Testis (tissue), 2 donors: ENCODE results near the gene AHR.

Experiments
- CTCF ChIP-seq, 3 experiments: fragments of 450-650 bp in 2 of 3; fragments of 200-600 bp in 1 of 3; sonication (generic) in 1 of 3; IDR thresholded peaks; one replicate each; pipeline ENCODE4 v1.5.1; 2016 to 2019; ENCODE audit warnings: antibody characterized with exemption in 3 of 3, mild to moderate bottlenecking in 2 of 3, moderate library complexity in 1 of 3
- POLR2A ChIP-seq: fragments of 450-650 bp; IDR thresholded peaks from one replicate; pipeline ENCODE4 v1.6.1; 2017; ENCODE audit warnings: antibody characterized with exemption, mild to moderate bottlenecking, moderate library complexity

- no peak for TF ChIP-seq POLR2A
- TF ChIP-seq CTCF (IDR thresholded peaks at IDR 0.05): no peak
These were observed 64.1 kb downstream of the AHR start for GRCh38 chr7:17362439-17363105.
